Measurements from ENCODE around the gene GNG7.

The GNG7 gene

DNA sequence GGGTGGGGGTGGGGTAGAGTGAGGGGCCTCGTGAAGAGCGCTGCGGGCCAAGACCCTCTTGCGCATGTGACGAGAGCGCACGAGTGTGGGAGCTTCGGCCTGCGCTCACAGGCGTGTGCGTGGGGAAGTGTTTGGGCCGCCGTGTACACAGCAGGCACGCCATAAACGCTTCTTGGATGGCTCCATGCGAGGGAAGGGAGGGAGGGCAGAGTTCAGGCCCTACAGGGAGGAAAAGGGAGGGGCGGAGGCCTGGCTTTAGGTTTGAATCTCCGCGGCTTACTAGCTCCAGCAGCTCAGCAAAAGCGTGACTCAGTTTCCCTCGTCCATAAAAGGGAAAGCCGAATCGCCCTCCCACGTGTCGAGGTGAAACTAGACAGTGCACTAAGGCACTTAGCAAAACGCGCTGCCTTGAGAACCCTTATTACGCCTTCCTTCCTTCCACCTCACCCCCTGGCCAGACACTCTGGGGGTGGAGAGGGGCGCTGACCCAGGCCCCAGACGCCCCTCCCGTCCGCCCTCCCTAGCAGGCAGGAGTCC lies 214.0 kb downstream of the GNG7 start:
- H3K79me2 ChIP-seq (ENCODE audit: low read length), result no peaks in the 10 kb centered on the region
- no peaks in the 10 kb centered on the region for H4K20me1 ChIP-seq (ENCODE audit: insufficient read depth, low read length)
- no peak overlapping the region for H3K4me3 ChIP-seq (ENCODE audit: low read length)
- H2AFZ ChIP-seq (ENCODE audit: low read depth, low read length), result no peak overlapping the region
- H3K4me1 ChIP-seq (ENCODE audit: low read length), result peaks cover 11% of the 10 kb centered on the region
- TF ChIP-seq, protein P1, sequence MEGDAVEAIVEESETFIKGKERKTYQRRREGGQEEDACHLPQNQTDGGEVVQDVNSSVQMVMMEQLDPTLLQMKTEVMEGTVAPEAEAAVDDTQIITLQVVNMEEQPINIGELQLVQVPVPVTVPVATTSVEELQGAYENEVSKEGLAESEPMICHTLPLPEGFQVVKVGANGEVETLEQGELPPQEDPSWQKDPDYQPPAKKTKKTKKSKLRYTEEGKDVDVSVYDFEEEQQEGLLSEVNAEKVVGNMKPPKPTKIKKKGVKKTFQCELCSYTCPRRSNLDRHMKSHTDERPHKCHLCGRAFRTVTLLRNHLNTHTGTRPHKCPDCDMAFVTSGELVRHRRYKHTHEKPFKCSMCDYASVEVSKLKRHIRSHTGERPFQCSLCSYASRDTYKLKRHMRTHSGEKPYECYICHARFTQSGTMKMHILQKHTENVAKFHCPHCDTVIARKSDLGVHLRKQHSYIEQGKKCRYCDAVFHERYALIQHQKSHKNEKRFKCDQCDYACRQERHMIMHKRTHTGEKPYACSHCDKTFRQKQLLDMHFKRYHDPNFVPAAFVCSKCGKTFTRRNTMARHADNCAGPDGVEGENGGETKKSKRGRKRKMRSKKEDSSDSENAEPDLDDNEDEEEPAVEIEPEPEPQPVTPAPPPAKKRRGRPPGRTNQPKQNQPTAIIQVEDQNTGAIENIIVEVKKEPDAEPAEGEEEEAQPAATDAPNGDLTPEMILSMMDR (IDR thresholded peaks at IDR 0.05; ENCODE audit: low read depth, low read length), result no peak
- TF ChIP-seq EZH2phosphoT487 (IDR thresholded peaks at IDR 0.05; ENCODE audit: low read depth), result no peak
- H3K9me3 ChIP-seq (ENCODE audit: insufficient read depth, low read length), result no peaks in the 10 kb centered on the region
- no peak overlapping the region for H3K27ac ChIP-seq (ENCODE audit: low read length)
- H3K36me3 ChIP-seq (replicated peaks; ENCODE audit: low read depth, low read length), result no peaks in the 10 kb centered on the region
- peaks cover 20% of the 10 kb centered on the region for H3K27me3 ChIP-seq (ENCODE audit: low read depth, low read length)
- H3K4me2 ChIP-seq (ENCODE audit: low read length), result no peak overlapping the region
- H3K9ac ChIP-seq (ENCODE audit: low read length), result no peak overlapping the region

DNA sequence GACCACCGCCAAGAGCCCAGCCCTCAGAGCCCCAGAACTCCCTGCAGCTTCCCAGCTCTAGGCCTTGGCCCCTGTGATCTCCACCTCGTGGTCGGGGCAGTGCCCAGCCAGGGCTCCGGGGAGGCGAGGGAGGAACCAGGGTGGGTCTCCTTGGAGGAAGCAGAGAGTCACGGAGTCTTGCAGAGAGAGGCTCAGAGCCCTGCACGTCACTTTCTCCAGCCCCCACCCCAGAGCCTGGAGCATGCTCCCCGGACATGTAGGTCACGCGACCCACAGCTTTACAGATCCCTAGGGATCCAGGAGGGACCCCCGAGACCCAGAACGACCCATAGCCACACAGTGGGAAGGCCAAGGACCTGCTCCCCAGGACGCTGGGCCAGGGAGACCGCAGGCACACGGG lies 214.7 kb downstream of the GNG7 start:
- Histone ChIP-seq H3K27me3 (ENCODE audit: low read depth, low read length) (peaks cover 18% of the 10 kb centered on the region), H3K27ac (ENCODE audit: low read length) (no peak overlapping the region), H2AFZ (ENCODE audit: low read depth, low read length) (no peak overlapping the region), H3K4me3 (ENCODE audit: low read length) (no peak overlapping the region), H3K36me3 (replicated peaks; ENCODE audit: low read depth, low read length) (no peaks in the 10 kb centered on the region), H3K9ac (ENCODE audit: low read length) (no peak overlapping the region), H3K4me1 (ENCODE audit: low read length) (peaks cover 11% of the 10 kb centered on the region), H4K20me1 (ENCODE audit: insufficient read depth, low read length) (no peaks in the 10 kb centered on the region), H3K9me3 (ENCODE audit: insufficient read depth, low read length) (no peaks in the 10 kb centered on the region), H3K4me2 (ENCODE audit: low read length) (no peak overlapping the region), H3K79me2 (ENCODE audit: low read length) (no peaks in the 10 kb centered on the region)
- no peak for TF ChIP-seq EZH2phosphoT487 (IDR thresholded peaks at IDR 0.05; ENCODE audit: low read depth)
- TF ChIP-seq, protein P1 (IDR thresholded peaks at IDR 0.05; ENCODE audit: low read depth, low read length), result no peak

DNA sequence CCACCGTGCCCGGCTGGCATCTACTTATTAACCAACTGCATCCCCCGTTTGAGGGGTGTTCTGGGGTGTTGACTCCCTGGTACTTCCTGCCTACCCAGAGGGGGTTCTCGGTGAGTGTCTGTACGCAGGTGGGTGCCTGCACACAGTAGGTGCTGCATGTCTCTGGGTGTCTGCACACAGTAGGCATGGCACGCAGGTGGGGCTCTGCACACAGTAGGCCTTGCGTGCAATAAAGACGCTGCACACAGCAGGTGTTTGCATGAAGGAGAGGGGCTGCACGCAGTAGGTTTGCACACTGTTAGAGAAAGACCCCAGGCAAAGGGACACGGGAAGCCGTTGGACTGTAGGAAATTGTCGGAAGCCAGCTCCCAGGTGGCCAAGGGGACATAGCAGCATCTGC lies 215.4 kb downstream of the GNG7 start:
- Histone ChIP-seq H3K27me3 (ENCODE audit: low read depth, low read length) (peaks cover 12% of the 10 kb centered on the region), H3K4me3 (ENCODE audit: low read length) (no peak overlapping the region), H4K20me1 (ENCODE audit: insufficient read depth, low read length) (no peaks in the 10 kb centered on the region), H3K79me2 (ENCODE audit: low read length) (no peaks in the 10 kb centered on the region), H2AFZ (ENCODE audit: low read depth, low read length) (no peak overlapping the region), H3K4me1 (ENCODE audit: low read length) (peaks cover 11% of the 10 kb centered on the region), H3K9me3 (ENCODE audit: insufficient read depth, low read length) (no peaks in the 10 kb centered on the region), H3K36me3 (replicated peaks; ENCODE audit: low read depth, low read length) (no peaks in the 10 kb centered on the region), H3K27ac (ENCODE audit: low read length) (no peak overlapping the region), H3K9ac (ENCODE audit: low read length) (no peak overlapping the region), H3K4me2 (ENCODE audit: low read length) (no peak overlapping the region)
- TF ChIP-seq EZH2phosphoT487 (IDR thresholded peaks at IDR 0.05; ENCODE audit: low read depth), result no peak
- TF ChIP-seq, protein P1 (IDR thresholded peaks at IDR 0.05; ENCODE audit: low read depth, low read length), result no peak

DNA sequence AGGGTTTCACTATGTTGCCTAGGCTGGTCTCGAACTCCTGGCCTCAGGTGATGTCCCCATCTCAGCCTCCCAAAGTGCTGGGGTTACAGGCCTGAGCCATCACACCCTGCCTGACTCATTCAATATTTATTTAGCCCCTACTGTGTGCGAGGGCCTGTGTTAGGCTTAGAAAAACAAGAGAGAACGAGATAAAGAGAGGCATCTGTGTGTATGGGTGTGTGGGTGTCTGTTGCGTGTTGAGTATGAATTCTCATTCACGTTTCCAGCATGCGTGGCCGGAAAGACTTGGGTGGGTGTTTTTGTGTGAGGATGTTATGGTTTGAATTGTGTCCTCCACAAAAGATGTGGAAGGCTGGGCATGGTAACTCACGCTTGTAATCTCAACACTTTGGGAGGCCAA lies 217.1 kb downstream of the GNG7 start:
- Histone ChIP-seq H3K9ac (ENCODE audit: low read length) (no peak overlapping the region), H3K4me3 (ENCODE audit: low read length) (no peak overlapping the region), H2AFZ (ENCODE audit: low read depth, low read length) (no peak overlapping the region), H3K27me3 (ENCODE audit: low read depth, low read length) (no peaks in the 10 kb centered on the region), H3K4me2 (ENCODE audit: low read length) (no peak overlapping the region), H3K9me3 (ENCODE audit: insufficient read depth, low read length) (no peaks in the 10 kb centered on the region), H3K27ac (ENCODE audit: low read length) (no peak overlapping the region), H3K4me1 (ENCODE audit: low read length) (no peaks in the 10 kb centered on the region), H3K79me2 (ENCODE audit: low read length) (no peaks in the 10 kb centered on the region), H3K36me3 (replicated peaks; ENCODE audit: low read depth, low read length) (no peaks in the 10 kb centered on the region), H4K20me1 (ENCODE audit: insufficient read depth, low read length) (no peaks in the 10 kb centered on the region)
- TF ChIP-seq EZH2phosphoT487 (IDR thresholded peaks at IDR 0.05; ENCODE audit: low read depth), result no peak
- TF ChIP-seq, protein P1 (IDR thresholded peaks at IDR 0.05; ENCODE audit: low read depth, low read length), result no peak
